Kidney epithelial cell (primary cell): ENCODE measurements around the gene SERPINA1. TPM values are rescaled to one million over a fixed set of nuclear protein-coding genes. Genes with fewer than 3 reads are reported as not detected.

ENCODE experiments used
- DNase-seq: peaks from one replicate; pipeline ENCODE4 v3.0.0-alpha.2; 2010; ENCODE audit warnings: low read depth
- H3K27me3 ChIP-seq: 2 replicates; pipeline ENCODE4 v1.6.0; 2011; ENCODE audit warnings: low read length; ENCODE audit not compliant: control insufficient read depth, insufficient read depth
- H3K36me3 ChIP-seq: 2 replicates; pipeline ENCODE4 v1.5.1; 2011; ENCODE audit warnings: low read length; ENCODE audit not compliant: control insufficient read depth, insufficient read depth
- H3K4me3 ChIP-seq: 2 replicates; pipeline ENCODE4 v1.5.1; 2011; ENCODE audit warnings: low read depth, mild to moderate bottlenecking, control low read depth, low read length
- CTCF ChIP-seq: IDR thresholded peaks from 2 replicates; pipeline ENCODE4 v1.5.1; 2011; ENCODE audit warnings: mild to moderate bottlenecking, moderate library complexity, low read length, control low read depth, inconsistent platforms; ENCODE audit not compliant: insufficient read depth, poor library complexity, severe bottlenecking
- total RNA-seq: library from RNA; depleted of rRNA; stranded (reverse); fragments of >200 nt; gene quantifications from 2 replicates; pipeline ENCODE4 v1.2.3, GENCODE V29; 2015

SERPINA1 gene
- total RNA-seq, 1 donor from 2014 or later, result 23.2 TPM

GRCh38 chr14:94395888-94396574 lies 7.6 kb upstream of the SERPINA1 start:
- H3K27me3 ChIP-seq, result no peaks in the 10 kb centered on the region
- H3K4me3 ChIP-seq, result no peak overlapping the region

GRCh38 chr14:94395282-94395887 lies 7.0 kb upstream of the SERPINA1 start:
- DNase-seq, result no peak
- no peaks in the 10 kb centered on the region for H3K27me3 ChIP-seq

More at GRCh38 chr14:94395888-94396574, 7.6 kb upstream of the SERPINA1 start:
- no peak for DNase-seq
- H3K36me3 ChIP-seq, result no peaks in the 10 kb centered on the region
- no peak for TF ChIP-seq CTCF

GRCh38 chr14:94394581-94395207 lies 6.3 kb upstream of the SERPINA1 start:
- no peak overlapping the region for H3K4me3 ChIP-seq
- no peak for DNase-seq
- H3K36me3 ChIP-seq, result no peaks in the 10 kb centered on the region
- H3K27me3 ChIP-seq, result no peaks in the 10 kb centered on the region
- no peak for TF ChIP-seq CTCF

More at GRCh38 chr14:94395282-94395887, 7.0 kb upstream of the SERPINA1 start:
- no peaks in the 10 kb centered on the region for H3K36me3 ChIP-seq
- no peak overlapping the region for H3K4me3 ChIP-seq
- TF ChIP-seq CTCF, result no peak

- Histone ChIP-seq H3K36me3 (no peaks in the 10 kb centered on the region), H3K27me3 (no peaks in the 10 kb centered on the region), H3K4me3 (no peak overlapping the region)
- no peak for TF ChIP-seq CTCF
- DNase-seq, result no peak
Observed at GRCh38 chr14:94394025-94394493, 5.7 kb upstream of the SERPINA1 start.

- Histone ChIP-seq H3K4me3 (no peak overlapping the region), H3K27me3 (no peaks in the 10 kb centered on the region), H3K36me3 (no peaks in the 10 kb centered on the region)
- no peak for TF ChIP-seq CTCF
- DNase-seq, result no peak
Observed at GRCh38 chr14:94393474-94393873, 5.1 kb upstream of the SERPINA1 start.
